Measurements from ENCODE around the gene TMEM248. TPM values are rescaled to one million over a fixed set of nuclear protein-coding genes. Genes with fewer than 3 reads are reported as not detected.
"Not testable (repeated sequence)": the region's sequence is repeated elsewhere in the genome, so short reads cannot be mapped to it uniquely, and the experiment has no call there.

TMEM248 gene
- total RNA-seq, 4 donors from 2014 or later: 98.1 to 111 (median 108) TPM

DNA sequence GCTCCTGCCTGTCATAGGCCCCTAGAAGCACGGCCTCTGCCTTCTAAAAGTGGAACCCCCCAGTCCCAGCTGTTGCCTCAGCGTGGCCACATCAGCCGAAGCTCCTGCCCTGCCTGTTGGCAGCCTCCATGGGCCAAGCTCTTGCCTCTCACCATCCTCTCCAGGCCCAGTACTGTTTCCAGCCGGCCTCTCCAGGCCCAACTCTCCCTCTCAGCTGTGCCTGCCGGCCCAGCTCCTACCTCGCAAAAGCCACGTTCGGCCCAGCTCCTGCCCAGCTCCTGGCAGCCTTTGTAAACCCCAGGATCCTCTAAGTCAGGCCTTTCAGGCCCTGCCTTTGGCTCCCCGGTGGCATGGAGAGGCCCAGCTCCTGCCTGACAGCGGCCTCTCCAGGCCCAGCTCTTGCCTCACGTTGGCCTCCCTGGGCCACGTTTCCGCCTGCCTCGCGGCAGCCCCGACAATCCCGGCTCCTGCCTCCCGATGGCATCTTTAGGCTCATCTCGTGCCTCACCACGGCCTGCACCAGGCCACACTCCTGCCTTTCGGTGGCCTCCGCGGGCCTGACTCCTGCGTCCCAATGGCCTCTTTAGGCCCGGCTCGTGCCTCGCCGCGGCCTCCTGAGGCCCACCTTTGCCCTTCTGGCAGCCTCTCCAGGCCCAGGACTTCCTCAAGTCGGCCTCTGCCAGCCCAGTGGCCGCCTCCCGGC is 17.5 kb upstream of the TMEM248 start:
- ATAC-seq (ENCODE audit: low FRiP score): no peak
- TF ChIP-seq, protein P1, sequence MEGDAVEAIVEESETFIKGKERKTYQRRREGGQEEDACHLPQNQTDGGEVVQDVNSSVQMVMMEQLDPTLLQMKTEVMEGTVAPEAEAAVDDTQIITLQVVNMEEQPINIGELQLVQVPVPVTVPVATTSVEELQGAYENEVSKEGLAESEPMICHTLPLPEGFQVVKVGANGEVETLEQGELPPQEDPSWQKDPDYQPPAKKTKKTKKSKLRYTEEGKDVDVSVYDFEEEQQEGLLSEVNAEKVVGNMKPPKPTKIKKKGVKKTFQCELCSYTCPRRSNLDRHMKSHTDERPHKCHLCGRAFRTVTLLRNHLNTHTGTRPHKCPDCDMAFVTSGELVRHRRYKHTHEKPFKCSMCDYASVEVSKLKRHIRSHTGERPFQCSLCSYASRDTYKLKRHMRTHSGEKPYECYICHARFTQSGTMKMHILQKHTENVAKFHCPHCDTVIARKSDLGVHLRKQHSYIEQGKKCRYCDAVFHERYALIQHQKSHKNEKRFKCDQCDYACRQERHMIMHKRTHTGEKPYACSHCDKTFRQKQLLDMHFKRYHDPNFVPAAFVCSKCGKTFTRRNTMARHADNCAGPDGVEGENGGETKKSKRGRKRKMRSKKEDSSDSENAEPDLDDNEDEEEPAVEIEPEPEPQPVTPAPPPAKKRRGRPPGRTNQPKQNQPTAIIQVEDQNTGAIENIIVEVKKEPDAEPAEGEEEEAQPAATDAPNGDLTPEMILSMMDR (IDR thresholded peaks at IDR 0.05): no peak
- DNase-seq (ENCODE audit: low spot score): no peak

- no peak for ATAC-seq (ENCODE audit: low FRiP score)
- DNase-seq (ENCODE audit: low spot score): no peak
- TF ChIP-seq, protein P1 (IDR thresholded peaks at IDR 0.05): no peak
These were observed 16.9 kb upstream of the TMEM248 start for GRCh38 chr7:66904063-66904593.

DNA sequence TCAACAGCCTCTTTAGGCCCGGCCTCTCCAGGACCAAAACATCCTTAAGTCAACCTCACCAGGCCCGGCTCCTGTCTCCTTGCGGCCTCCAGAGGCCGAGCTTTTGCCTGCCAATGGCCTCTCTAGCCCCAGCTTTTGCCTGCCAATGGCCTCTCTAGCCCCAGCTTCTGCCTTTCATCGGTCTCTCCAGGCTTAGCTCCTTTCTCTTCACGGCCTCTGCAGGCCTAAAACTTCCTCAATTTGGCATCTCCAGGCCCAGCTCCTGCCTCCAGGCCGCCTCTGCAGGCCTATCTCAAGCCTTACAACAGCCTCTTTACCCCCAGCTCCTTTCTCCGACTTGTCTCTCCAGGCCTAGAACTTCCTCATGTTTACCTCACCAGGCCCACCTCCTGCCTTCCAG is 15.7 kb upstream of the TMEM248 start:
- TF ChIP-seq, protein P1 (IDR thresholded peaks at IDR 0.05): no peak
- ATAC-seq (ENCODE audit: low FRiP score): no peak
- DNase-seq (ENCODE audit: low spot score): no peak

DNA sequence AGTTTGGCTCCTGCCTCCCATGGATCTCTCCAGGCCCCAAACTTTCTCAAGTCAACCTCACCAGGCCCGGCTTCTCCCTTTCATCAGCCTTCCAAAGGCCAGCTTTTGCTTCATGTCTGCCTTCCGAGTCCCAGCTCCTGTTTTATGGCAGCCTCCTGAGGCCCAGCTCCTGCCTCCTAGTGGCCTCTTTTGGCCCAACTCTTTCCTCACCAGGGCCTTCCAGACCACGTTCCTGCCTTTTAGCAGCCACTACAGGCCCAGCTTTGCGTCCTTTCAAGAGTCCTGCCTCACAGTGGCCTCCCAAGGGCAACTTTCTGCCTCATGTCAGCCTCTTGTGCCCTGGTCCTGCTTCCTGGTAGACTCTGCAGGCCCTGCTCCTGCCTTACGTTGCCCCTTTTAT is 15.3 kb upstream of the TMEM248 start:
- ATAC-seq (ENCODE audit: low FRiP score): no peak
- TF ChIP-seq, protein P1 (IDR thresholded peaks at IDR 0.05): no peak
- no peak for DNase-seq (ENCODE audit: low spot score)

GRCh38 chr7:66907731-66908130 is 13.3 kb upstream of the TMEM248 start:
- no peak for ATAC-seq (ENCODE audit: low FRiP score)
- TF ChIP-seq, protein P1 (IDR thresholded peaks at IDR 0.05): no peak
- DNase-seq (ENCODE audit: low spot score): no peak

DNA sequence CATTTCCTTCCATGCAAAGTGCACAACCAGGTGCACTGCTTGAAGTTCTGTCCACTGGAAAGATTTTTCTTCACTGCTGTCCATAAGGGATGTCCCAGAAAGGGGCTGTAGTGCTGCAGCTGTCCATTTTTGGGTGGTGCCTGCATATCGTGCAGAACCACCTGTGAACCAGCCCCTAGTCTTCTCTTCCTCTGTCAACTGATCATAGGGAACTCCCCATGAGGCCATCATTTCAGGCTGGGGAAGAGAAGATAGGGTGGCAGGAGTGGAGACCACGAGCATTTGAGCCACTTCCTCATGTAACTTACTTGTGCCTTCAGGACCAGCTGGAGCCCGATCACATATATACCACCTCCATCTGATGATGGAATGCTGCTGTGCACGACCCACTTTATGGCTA is 12.4 kb upstream of the TMEM248 start:
- DNase-seq (ENCODE audit: low spot score); ATAC-seq (ENCODE audit: low FRiP score): not testable (repeated sequence)

DNA sequence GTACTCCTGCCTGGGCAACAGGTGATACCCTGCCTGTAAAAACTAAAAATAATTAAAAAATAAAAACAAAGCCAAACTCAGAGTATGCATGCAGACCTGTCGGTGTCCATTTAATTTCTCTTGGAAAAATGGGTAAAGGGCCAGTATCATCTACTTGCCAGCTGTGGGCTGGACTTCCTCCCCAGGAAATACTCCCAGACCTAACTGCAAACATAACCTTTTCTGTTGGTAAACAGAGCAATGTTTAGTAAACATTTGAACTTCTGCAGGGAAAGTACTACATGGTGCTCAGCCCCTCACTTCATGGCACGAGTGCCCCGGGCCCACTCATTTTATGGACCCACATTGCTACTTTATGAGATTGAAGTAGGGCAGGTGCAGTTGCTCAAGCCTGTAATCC is 10.2 kb upstream of the TMEM248 start:
- ATAC-seq (ENCODE audit: low FRiP score) (no peak), DNase-seq (ENCODE audit: low spot score) (no peak)
- TF ChIP-seq, protein P1 (IDR thresholded peaks at IDR 0.05): no peak

DNA sequence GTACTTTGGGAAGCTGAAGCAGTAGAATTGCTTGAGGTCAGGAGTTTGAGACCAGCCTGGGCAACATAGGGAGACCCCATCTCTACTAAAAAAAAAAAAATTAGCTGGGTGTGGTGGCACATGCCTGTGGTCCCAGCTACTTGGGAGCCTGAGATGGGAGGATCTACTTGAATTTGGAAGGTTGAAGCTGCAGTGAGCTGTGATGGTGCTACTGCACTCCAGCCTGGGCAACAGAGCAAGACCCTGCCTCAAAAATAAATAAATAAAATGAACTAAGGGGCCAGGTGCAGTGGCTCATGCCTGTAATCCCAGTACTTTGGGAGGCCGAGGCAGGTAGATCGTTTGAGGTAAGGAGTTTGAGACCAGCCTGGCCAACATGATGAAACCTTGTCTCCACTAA is 9.8 kb upstream of the TMEM248 start:
- DNase-seq (ENCODE audit: low spot score): not testable (repeated sequence)

More for the DNA sequence above, 9.8 kb upstream of the TMEM248 start:
- not testable (repeated sequence) for ATAC-seq (ENCODE audit: low FRiP score)
